GM21717 (cell line): ENCODE results near the gene SOAT2.
"Not testable (repeated sequence)": the region's sequence is repeated elsewhere in the genome, so short reads cannot be mapped to it uniquely, and the experiment has no call there.

ENCODE experiments used
- ATAC-seq: cut with Tn5 transposase; IDR thresholded peaks from one replicate; pipeline ENCODE4 v1.9.1; 2021; ENCODE audit warnings: mild to moderate bottlenecking, moderate library complexity; ENCODE audit not compliant: unreplicated experiment

Gene SOAT2

GRCh38 chr12:53131844-53132243, 28.6 kb downstream of the SOAT2 start:
- no peak for ATAC-seq

GRCh38 chr12:53133722-53134121, 30.4 kb downstream of the SOAT2 start:
- no peak for ATAC-seq

- ATAC-seq = no peak
Observed at GRCh38 chr12:53143355-53143754, 40.1 kb downstream of the SOAT2 start.

GRCh38 chr12:53145383-53146260, 42.3 kb downstream of the SOAT2 start:
- ATAC-seq = no peak

- no peak for ATAC-seq
Observed at GRCh38 chr12:53147181-53147580, 43.9 kb downstream of the SOAT2 start.

DNA sequence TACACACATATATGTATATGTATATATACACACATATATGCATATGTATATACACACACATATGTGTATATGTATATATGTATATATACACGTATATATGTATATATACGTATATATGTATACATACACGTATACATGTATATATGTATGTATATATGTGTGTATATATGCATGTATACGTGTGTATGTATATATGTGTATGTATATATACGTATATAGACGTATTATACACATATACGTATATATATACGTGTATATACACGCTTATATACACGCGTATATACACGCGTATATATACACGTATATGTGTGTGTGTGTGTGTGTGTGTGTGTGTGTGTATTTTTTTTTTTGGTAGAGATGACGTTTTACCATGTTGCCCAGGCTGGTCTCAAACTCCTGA, 44.4 kb downstream of the SOAT2 start:
- ATAC-seq = no peak

DNA sequence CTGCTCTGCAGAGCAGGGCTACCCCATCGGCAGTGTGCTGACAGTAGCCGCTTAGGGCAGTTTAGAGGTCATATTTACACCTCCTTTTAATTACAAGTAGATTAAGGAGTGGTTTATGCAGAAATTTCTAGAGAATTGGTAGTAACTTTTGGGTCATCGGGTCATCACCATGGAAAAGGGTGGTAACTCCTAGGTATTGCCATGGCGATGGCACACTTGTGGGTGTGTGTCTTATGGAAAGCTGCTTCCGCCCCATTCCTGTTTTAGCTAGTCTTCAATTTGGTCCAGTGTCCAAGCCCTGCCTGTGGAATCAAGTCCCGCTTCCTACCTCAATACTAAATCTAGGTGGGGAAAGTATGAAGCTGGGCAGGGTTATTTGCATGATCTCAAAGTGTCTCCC, 47.8 kb downstream of the SOAT2 start:
- ATAC-seq = no peak

DNA sequence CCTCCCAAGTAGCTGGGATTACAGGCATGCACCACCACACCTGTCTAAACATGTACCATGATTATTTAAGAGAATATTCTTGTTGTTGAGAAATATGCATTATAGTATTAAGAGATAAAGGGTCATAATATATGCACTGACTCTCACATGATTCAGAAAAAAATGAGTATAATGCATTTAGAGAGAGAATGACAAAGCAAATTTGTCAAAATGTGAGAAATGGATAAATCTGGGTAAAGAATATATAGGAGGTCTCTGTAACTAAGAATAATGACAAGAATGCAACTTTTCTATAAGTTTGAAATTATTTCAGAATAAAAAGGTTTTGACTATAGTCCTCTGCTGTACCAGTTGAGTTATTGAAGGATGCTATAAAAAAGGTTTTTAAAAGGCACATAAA, 49.1 kb downstream of the SOAT2 start:
- no peak for ATAC-seq

DNA sequence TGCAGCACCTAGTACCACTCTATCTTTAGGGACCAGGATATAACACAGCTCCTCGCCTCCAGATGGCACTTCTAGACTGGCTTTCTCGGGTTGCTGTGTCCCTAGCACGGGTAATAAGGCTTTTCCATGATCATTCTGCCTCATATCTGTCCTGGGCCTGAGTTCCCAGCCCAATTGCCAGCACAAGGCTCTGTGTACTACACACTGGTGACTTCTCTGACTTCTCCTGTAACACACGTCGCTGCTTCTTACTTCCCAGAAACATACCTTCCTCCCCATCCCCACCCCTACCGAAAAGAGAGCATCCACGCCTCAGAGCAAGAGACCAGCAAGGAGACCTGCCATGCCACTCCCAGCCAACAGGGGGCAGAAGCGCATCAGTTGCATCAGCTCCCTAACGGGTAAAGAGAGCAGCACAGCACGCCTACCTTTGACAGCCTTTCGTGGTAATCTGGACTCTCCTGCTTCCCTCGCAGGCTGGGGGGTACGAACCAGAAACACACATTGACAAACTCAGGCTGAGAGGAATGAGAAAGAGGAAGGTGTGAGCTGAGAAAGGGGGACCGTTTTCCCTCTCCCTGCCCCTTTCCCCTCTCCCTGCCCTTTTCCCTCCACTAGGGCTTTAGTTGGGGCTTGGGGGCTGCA, 56.0 kb downstream of the SOAT2 start:
- ATAC-seq = no peak

DNA sequence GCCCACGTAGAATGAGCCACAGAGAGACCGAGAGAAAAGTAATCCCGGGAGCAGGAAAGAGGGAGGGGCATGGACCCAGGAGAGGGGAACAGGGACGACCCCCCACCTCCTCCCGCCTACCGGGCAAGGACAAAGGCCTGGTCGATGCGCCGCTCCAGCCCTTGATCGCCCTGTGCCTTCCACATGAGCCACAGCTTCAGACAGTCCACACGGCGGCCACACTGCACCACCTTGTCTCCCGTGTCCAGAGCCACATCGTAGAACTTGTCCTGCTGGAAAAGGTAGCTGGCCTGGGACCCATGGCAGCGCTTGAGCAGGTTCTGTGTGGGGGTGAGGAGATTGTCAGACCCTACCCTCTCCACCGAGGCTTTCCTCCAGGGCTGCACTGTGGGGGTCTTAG, 56.7 kb downstream of the SOAT2 start:
- no peak for ATAC-seq

GRCh38 chr12:53160673-53161072, 57.4 kb downstream of the SOAT2 start:
- no peak for ATAC-seq

- ATAC-seq = no peak
Observed at GRCh38 chr12:53161119-53161911, 58.0 kb downstream of the SOAT2 start.

DNA sequence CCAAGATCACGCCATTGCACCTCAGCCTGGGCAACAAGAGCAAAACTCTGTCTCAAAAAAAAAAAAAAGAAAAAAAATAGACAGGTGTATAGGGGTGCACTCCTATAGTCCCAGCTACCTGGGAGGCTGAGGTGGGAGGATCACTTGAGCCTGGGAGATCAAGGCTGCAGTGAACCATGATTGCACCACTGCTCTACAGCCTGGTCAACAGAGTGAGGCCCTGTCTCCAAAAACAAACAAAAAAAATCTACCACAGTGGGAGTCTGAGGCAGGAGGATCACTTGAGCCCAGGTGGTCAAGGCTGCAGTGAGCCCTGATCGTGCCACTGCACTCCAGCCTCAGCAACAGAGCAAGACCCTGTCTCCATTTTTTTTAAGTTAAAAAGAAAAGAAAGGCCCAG, 59.7 kb downstream of the SOAT2 start:
- ATAC-seq = not testable (repeated sequence)

GRCh38 chr12:53166837-53167236, 63.6 kb downstream of the SOAT2 start:
- ATAC-seq = no peak

- ATAC-seq = no peak
Observed at GRCh38 chr12:53169644-53170043, 66.4 kb downstream of the SOAT2 start.

GRCh38 chr12:53170215-53170614, 66.9 kb downstream of the SOAT2 start:
- no peak for ATAC-seq

DNA sequence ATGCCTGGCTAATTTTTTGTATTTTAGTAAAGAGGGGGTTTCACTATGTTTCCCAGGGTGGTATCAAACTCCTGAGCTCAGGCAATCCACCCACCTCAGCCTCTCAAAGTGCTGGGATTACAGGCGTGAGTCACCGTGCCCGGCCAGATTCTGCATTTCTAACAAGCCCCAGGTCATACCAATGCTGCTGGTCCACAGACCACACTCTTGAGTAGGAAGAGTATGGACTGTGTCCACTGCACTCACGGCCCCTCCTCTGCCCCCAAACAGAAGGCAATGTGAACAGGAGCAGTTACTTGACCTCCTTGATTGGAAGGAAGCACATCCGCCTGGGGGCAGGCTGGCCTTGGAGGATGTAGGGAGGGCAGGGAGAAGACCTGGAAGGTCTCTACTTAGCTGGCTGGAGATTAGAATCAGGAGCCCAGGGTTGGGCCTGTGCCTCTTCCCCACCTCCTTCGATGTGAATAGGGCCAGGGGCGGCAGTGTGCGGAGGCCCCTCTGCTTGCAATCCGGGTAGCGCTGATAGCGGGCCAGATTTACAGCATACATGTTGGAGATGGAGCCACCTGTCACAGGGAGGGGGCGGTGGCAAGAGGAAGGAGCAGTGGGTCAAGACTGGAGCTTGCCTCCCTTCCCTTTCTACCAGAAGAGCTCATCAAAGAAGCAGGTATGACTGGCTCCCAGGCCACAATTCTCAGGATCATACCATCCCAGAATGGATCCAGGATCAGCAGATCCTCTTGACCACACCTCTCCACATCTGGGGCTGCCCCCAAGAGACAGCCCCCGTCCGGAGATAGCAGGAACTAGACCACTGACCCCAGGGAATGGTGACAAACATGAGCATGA, 67.8 kb downstream of the SOAT2 start:
- no peak for ATAC-seq

- no peak for ATAC-seq
Observed at GRCh38 chr12:53171725-53172329, 68.5 kb downstream of the SOAT2 start.

- ATAC-seq = no peak
Observed at GRCh38 chr12:53172352-53172751, 69.1 kb downstream of the SOAT2 start.

DNA sequence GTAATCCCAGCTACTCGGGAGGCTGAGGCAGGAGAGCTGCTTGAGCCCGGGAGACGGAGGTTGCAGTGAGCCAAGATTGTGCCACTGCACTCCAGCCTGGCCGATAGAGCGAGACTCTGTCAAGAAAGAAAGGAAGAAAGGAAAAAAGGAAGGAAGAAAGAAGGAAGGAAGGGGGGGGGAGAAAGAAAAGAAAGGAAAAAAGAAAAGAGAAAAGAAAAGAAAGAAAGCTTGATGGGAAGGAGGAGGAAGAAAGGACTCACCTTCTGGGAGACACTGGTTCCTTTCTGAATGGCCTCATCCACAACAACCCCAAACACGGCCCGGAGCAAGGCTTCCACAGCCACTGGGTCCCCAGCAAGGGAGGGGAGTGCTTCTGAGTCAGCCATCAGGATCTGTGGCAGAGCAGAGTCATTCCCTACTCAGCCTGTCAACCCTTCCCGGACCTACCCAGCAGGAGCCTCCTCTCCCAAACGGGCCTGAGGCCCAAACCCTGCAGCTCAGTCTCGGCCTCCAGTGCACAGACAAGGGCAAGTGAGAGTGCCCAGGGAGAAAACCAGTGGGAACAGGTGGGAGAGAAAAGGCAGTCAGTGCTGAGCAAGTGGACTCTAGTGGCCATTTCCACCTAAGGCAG, 69.9 kb downstream of the SOAT2 start:
- no peak for ATAC-seq
